ENCODE results near the gene ARHGAP26.

The ARHGAP26 gene

DNA sequence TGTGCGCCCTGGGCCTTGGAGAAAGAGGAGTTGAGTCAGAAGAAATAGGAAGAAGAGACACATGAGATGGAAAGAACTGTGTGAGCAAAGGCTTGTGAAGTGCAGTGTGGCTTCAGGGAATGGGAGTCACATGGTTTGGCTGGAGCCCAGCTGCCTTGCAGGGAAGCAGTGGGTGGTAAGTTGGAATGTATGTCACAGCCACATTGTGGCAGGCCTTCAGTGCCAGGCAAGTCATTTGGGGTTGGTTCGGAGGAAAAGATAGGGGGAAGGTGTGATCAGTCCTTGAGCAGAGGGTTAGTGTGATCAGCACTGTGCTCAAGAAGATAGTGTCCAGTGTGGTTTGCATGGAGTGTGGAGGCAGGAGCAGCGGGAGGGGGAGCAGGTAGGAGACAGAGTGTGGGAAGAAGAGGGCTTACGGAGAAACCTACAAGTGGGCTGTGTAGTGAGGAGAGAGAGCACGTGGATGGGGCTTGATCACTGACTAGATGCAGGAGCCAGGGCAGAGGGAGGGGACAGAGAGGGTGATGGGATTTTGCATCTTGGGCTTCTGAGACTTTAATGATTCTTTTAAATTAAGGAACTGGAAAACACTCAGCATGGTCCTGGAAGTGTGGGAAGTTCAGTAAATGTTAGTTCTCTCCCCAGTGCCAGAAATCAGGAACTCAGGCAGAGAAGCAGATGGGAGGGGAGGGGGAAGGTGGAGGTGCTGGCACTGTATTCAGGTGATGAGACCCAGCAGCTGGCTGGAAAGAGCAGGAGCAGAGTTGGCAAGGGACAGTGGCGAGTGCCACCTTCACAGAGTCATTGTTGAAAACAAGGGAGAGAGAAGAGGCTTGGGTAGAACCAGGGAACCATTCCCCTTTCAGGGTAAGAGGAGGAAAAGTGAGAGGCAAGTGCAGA, 46.6 kb downstream of the ARHGAP26 start:
- H3K4me3 ChIP-seq (ENCODE audit: low read depth, low read length): no peak overlapping the region
- DNase-seq (ENCODE audit: low read depth): no peak
- TF ChIP-seq CTCF (IDR thresholded peaks at IDR 0.05; ENCODE audit: insufficient read depth, low read depth, low read length, missing control alignments): no peak

GRCh38 chr5:142817949-142818431, 47.8 kb downstream of the ARHGAP26 start:
- no peak for TF ChIP-seq CTCF (IDR thresholded peaks at IDR 0.05; ENCODE audit: insufficient read depth, low read depth, low read length, missing control alignments)
- no peak overlapping the region for H3K4me3 ChIP-seq (ENCODE audit: low read depth, low read length)
- no peak for DNase-seq (ENCODE audit: low read depth)

DNA sequence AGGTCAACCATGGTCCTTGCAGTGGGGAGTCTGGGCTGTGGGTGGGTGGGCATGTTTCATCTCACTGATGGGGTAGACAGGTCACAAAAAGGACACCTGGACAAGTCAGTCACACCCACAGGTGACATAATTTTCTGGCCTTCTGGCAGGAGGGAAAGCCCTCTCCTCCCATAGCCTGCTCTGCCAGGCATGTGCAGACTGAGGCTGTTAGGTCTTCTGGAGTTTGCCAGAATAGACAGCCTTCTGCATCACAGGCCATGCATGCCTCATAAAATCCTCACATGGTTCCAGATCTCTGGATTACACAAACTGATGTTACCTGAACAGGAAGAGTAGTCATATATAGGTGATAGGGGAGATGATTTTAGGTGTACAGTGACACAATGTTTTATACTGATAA, 49.1 kb downstream of the ARHGAP26 start:
- TF ChIP-seq CTCF (IDR thresholded peaks at IDR 0.05; ENCODE audit: insufficient read depth, low read depth, low read length, missing control alignments): no peak
- H3K4me3 ChIP-seq (ENCODE audit: low read depth, low read length): no peak overlapping the region
- DNase-seq (ENCODE audit: low read depth): no peak

DNA sequence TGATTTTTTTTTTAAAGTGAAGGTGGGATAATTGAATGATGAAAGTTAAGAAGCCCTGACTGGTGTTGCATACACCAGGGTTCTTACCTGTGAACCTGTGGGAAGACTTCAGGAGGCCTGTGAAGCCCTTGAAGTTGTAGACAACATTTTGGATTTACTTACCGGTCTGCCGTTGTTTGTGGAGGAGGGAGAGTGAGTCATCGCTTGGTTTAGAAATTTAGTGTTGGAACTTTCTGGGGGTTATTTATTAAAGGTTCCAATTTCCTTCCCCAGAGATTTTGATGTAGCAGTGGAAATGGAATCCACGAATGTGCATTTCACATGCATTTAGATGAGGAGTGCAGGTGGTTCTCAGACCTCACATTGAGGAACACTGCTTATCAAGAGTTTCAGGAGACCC, 49.6 kb downstream of the ARHGAP26 start:
- H3K4me3 ChIP-seq (ENCODE audit: low read depth, low read length): no peak overlapping the region
- DNase-seq (ENCODE audit: low read depth): no peak
- no peak for TF ChIP-seq CTCF (IDR thresholded peaks at IDR 0.05; ENCODE audit: insufficient read depth, low read depth, low read length, missing control alignments)

DNA sequence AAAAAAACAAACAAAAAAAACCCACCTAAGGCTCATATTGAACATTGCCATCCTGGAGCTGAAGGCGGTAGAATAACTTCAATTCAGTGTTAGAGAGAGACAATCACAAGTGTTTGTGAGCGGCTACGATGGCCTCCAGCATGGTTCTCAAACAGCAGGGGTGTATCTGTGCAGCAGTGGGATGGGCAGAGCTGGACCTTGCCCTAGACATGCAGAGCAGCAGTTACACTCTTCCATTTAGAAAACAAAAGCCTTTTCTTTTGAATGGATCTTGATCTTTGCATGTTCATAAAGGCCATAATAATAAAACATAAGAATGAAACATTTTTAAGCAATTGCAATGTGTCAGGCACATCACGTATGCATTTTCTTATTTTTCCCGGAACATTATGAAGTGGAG, 50.3 kb downstream of the ARHGAP26 start:
- H3K4me3 ChIP-seq (ENCODE audit: low read depth, low read length): no peak overlapping the region
- no peak for TF ChIP-seq CTCF (IDR thresholded peaks at IDR 0.05; ENCODE audit: insufficient read depth, low read depth, low read length, missing control alignments)
- DNase-seq (ENCODE audit: low read depth): no peak

GRCh38 chr5:142821034-142821732, 51.0 kb downstream of the ARHGAP26 start:
- no peak overlapping the region for H3K4me3 ChIP-seq (ENCODE audit: low read depth, low read length)
- DNase-seq (ENCODE audit: low read depth): no peak
- TF ChIP-seq CTCF (IDR thresholded peaks at IDR 0.05; ENCODE audit: insufficient read depth, low read depth, low read length, missing control alignments): no peak
